RPMI8226 (cell line): ENCODE data around the gene ADGRE1.
"Not testable (repeated sequence)": the region's sequence is repeated elsewhere in the genome, so short reads cannot be mapped to it uniquely, and the experiment has no call there.

Experiments
- DNase-seq: peaks from one replicate; pipeline ENCODE4 v3.0.0-alpha.2; 2015

ADGRE1 gene, protein sequence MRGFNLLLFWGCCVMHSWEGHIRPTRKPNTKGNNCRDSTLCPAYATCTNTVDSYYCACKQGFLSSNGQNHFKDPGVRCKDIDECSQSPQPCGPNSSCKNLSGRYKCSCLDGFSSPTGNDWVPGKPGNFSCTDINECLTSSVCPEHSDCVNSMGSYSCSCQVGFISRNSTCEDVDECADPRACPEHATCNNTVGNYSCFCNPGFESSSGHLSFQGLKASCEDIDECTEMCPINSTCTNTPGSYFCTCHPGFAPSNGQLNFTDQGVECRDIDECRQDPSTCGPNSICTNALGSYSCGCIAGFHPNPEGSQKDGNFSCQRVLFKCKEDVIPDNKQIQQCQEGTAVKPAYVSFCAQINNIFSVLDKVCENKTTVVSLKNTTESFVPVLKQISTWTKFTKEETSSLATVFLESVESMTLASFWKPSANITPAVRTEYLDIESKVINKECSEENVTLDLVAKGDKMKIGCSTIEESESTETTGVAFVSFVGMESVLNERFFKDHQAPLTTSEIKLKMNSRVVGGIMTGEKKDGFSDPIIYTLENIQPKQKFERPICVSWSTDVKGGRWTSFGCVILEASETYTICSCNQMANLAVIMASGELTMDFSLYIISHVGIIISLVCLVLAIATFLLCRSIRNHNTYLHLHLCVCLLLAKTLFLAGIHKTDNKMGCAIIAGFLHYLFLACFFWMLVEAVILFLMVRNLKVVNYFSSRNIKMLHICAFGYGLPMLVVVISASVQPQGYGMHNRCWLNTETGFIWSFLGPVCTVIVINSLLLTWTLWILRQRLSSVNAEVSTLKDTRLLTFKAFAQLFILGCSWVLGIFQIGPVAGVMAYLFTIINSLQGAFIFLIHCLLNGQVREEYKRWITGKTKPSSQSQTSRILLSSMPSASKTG

DNA sequence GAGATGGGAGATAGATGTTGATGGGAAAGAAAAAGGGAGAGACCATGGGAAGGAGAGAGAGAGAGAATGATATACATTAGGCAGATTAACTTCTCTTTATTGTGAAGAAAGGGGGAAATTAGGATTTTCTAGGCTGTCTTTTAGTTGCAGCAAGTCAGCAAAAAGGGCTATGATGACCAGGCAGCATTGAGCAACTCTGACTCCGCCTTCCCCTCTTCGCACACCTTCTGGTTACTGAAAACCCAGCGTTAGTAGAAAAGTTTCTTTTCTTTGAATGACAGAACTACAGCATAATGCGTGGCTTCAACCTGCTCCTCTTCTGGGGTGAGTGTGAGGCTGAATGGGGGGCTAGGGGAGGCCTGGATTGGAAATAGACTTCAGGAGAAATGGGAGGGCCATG, at the start of gene ADGRE1:
ADGRE1 (plus strand) TSS at position 264 of the 400 bp plus-strand sequence; CDS start at position 294, 30 bp downstream.
- DNase-seq = peak; percentile 48

DNA sequence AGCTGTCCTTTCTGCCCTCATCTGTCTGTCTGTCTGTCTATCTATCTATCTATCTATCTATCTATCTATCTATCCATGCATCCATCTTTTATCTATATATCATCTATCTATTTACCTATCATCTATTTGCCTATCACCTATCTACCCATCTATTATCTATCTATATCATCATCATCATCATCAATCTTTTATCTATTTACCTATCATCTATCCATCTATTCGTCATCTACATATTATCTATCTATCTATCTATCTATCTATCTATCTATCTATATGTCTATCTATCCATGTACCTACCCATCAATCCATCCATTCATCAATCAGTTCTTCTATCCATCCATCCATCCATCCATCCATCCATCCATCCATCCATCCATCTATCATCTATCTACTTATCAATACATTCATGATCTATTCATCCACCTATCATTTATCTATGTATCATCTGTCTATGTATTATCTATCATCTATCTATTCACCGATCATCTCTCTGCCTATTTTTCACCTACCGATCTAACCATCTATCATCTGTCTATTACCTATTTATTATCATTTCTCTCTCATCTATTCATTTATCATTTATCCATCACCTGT, 49.2 kb upstream of the ADGRE1 start:
- DNase-seq = no peak

DNA sequence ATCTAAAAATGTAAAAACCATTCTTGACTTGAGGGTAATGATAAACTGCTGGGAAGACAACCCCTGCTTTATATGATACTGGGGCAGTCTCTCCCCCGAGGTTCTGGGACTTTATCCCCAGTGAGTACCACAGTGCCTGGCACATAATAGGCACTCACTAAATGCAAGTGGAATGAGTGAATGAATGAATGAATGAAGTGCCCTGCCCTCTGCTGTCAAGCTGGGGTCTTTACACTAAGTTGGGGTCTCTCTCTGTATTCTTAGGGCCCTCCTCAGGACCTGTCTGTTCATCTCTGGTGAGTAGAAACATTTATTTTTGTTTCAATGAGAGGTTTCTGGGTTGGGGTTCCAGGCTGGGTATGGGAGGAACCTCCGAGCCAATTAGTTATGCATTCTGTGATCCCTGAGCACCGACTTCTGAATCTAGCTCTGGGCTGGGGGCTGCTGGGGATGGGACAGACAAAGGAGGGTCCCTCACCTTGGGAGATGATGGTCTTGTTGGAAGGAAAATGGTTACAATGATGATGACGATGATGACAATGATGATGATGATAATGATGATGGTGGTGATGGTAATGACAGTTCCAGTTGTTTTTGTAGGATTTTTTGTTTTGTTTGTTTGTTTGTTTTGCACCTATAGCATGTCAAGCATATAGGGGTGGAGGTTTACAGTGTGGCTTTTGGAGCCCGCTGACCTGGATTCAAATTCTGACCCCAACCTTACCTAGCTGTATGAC, 44.3 kb upstream of the ADGRE1 start:
- DNase-seq = no peak

DNA sequence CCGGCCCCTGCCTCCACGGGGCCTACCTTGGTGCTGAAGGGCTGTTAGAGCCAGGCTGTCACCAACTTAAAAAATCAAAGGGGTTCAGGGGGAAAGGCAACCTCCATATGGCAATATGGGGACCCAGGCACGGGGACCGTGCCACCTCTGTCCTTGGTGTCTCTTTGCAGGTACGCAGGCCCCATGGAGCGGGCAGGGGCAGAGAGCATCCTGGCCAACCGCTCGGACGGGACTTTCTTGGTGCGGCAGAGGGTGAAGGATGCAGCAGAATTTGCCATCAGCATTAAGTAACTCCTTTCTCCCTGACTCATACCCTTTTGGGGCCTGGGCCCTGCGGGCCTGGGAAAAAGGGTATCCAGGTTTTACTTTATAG, 39.6 kb upstream of the ADGRE1 start:
- DNase-seq = no peak

DNA sequence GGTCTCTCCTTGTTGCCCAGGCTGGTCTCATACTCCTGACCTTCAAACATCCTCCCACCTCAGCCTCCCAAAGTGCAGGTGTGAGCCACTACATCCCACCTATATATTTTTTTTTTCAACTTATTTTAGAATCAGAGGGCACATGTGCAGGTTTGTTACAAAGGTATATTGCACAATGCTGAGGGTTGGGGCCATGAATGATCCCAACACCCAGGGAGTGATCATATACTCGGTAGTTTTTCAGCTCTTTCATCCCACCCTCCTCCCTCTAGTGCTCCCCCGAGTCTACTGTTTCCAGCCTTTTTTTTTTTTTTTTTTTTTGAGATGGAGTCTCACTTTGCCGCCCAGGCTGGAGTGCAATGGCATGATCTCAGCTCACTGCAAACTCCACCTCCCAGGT, 38.4 kb upstream of the ADGRE1 start:
- no peak for DNase-seq

DNA sequence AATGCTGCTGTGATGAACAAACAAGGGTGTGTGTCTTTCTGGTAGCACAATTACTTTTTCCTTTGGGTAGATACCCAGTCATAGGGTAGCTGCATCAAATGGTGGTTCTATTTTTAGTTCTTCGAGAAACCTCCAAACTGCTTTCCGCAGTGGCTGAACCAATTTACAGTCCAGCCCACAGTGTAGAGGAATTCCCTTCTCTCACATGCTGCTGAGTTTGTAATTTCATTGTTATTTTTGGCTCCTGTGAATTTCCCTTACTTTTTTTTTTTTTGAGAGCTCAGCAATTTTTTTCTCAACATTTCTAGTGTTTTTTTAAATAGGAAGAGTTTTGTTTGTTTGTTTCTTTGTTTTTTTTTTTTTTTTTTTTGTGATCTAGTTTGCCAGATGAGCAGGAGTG, 37.5 kb upstream of the ADGRE1 start:
- peak; percentile 86 for DNase-seq

DNA sequence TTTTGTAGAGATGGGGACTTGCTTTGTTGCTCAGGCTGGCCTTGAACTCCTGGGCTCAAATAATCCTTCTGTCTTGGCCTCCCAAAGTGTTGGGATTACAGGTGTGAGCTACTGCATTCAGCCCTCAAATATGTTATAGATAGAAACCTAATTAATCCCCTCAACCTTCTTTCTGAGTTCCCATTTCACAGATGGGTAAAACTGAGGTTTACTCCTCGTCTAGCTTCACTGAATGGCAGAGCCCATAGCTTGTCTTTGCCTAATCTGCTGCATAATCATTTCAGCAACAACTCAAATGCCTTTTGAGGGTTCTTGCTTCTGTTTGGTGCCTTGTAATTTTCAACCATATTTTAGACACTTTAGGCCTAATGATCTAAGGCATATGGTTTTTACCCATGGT, 36.0 kb upstream of the ADGRE1 start:
- no peak for DNase-seq

DNA sequence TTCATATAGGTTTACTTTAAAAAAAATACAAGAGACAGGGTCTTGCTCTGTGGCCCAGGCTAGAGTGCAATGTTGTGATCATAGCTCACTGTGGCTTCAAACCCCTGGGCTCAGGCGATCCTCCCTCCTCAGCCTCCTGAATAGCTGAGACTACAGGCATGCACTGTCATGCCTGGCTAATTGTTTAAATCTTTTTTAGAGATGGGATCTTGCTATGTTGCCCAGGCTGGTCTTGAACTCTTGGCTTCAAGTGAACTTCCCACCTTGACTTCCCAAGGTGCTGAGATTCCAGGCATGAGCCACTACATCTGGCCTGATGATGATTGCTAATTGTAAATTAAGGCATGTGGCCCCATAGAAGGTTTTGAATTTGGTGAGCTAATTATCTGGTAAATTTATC, 35.4 kb upstream of the ADGRE1 start:
- DNase-seq = no peak

DNA sequence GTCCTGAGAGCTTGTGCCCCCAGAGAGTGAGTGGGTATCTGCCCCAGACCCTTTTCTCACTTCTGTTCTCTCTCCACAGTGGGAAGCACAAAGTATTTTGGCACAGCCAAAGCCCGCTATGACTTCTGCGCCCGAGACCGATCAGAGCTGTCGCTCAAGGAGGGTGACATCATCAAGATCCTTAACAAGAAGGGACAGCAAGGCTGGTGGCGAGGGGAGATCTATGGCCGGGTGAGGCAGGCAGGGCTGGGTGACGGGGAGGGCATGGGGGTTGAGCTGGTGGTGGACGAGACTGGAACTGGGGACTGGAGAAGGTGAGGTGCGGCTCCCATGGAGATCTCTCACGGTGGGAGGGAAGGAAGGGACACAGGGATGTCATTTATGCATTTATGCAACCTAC, 33.5 kb upstream of the ADGRE1 start:
- DNase-seq = no peak

DNA sequence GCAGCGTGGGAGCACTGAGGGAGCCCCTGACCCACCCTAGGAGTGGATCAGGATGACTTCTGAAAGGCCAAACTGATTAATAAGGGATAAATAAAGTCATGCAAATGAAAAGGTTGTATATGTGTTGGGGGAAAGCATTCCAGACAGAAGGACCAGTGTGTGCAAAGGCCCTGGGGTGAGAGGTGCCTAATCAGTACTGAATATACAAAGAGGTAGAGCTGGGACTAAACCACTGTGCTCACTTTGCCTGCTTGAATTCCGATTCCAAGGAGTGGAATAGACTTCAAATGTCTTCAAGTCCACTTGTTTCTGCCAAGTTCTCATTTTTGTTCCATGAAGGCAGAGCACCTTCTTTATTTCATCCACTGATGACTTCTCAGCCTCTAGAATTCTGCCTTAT, 32.6 kb upstream of the ADGRE1 start:
- DNase-seq = no peak

DNA sequence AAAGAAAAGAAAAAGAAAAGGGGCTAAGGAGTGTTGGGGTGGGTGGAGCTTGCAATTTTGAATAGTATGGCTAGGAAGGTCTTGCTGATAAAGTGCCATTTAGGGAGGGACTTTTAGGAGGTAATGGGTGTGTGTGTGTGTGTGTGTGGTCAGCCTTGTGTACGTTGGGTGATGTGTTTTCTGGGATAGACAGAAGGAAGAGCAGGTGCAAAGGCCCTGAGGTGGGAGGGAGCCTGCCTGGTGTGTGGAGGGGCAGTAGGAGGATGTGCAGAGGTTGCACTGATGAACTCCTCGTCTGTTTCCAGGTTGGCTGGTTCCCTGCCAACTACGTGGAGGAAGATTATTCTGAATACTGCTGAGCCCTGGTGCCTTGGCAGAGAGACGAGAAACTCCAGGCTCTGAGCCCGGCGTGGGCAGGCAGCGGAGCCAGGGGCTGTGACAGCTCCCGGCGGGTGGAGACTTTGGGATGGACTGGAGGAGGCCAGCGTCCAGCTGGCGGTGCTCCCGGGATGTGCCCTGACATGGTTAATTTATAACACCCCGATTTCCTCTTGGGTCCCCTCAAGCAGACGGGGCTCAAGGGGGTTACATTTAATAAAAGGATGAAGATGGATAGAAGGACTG, 30.5 kb upstream of the ADGRE1 start:
- no peak for DNase-seq

DNA sequence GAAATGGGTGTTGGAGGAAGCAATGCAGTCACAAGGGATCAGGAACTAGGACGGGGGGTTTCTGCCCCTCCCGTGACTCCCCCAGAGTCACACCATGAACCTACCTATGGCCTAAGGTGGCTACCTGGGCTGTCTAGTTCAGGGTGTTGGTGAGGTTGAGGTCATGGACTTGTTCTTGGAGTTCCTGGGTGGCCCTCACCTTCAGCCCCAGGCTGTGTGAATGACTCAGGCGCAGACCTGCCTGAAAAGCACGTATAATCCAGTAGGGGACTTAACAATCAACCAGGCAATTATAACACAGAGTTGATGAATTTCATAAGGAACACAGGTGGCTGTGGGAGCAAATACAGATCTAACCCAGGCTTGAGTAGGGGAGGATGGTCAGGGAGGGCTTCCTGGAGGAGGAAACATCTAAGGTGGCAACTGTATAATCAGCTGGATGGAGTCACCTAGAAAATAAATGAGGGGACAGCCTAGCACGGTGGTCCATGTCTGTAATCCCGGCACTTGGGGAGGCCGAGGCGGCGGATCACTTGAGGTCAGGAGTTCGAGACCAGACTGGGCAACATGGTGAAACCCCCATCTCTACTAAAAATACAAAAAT, 25.6 kb upstream of the ADGRE1 start:
- DNase-seq = no peak

DNA sequence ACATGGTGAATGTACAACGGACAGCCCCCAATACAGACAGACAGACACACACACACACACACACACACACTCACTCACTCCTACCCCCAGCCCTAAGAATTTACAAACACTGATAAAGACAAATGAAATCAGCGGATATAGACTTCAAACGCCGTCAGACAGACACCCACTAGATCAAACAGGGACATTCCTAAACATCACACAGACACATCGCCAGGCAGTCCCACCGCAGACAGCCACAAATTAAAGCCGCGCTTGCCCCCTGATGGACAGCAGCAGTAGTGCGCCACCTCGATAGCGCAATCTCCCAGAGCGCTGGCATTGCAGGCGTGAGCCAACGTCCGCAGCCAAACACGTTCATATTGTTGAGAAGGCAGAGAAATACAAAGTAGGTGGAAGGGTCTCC, 24.7 kb upstream of the ADGRE1 start:
- peak; percentile 89 for DNase-seq

DNA sequence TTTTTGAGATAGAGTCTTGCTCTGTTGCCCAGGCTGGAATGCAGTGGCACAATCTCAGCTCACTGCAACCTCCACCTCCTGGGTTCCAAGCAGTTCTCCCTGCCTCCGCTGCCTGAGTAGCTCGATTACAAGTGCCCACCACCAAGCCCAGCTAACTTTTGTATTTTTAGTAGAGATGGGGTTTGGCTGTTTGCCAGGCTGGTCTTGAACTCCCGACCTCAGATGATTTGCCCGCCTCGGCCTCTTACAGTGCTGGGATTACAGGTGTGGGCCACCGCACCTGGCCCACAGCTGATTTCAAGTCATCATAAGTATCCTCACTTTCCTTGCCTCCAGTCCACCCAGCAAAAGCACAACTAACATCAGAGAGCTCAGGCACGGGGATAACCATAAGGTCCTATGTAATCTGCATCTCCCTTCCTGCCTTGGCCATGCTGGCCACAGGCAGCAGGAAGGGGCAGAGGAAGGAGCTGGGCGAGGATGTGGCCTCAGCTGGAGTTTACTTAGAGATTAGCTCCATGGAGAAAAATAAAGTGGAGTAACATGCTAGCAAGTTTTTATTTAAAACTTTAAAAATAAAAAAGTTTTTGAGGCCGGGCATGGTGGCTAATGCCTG, 22.9 kb upstream of the ADGRE1 start:
- DNase-seq = peak; percentile 93

DNA sequence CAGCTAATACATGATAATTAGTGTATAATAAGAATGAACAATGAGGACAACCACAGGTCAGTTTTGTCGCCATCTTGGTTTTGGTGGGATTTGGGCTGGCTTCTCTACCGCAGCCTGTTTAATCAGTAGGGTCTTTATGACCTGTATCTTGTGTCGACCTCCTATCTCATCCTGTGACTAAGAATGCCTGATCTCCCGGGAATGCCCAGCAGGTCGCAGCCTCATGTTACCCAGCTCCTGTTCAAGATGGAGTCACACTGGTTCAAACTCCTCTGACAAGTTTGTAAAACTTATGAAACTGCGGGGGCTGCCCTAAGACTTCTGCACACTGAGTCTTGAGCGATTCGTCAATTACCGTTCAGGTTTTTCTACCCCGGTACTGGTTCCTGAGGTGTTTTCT, 21.5 kb upstream of the ADGRE1 start:
- DNase-seq = no peak

DNA sequence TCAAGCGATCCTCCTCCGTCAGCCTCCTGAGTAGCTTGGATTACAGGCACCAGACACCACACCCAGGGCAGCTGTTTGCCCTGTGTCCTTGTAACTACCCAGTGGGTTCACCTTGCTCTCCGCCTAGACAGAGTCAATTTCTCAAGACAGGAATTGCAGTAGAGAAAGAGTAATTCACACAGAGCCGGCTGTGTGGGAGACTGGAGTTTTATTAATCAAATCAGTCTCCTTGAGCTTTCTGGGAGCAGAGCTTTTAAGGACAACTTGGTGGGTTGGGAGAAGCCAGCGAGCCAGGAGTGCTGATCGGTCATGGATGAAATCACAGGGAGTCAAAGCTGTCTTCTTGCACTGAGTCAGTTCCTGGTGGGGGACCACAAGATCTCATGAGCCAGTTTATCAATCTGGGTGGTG, 20.6 kb upstream of the ADGRE1 start:
- no peak for DNase-seq

DNA sequence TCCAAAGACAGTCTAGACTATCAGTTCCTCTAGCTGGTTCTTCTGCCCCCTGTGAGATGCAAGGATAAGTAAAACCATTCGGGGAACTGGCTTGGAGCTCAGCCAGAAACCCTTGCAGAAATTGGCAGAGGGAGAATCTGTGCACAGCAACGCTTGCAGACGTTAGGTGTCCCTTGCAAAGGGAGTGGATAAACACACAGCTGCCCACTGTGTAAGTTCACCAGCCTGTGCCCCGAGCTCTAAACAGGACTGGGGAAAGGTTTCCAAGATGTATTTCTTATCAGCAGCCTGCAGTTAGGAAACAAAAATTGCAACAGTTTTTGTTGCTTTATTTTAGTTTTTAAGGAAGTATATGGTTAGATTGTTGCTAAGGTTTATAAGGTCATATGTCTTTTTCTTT, 19.0 kb upstream of the ADGRE1 start:
- DNase-seq = peak; percentile 90

DNA sequence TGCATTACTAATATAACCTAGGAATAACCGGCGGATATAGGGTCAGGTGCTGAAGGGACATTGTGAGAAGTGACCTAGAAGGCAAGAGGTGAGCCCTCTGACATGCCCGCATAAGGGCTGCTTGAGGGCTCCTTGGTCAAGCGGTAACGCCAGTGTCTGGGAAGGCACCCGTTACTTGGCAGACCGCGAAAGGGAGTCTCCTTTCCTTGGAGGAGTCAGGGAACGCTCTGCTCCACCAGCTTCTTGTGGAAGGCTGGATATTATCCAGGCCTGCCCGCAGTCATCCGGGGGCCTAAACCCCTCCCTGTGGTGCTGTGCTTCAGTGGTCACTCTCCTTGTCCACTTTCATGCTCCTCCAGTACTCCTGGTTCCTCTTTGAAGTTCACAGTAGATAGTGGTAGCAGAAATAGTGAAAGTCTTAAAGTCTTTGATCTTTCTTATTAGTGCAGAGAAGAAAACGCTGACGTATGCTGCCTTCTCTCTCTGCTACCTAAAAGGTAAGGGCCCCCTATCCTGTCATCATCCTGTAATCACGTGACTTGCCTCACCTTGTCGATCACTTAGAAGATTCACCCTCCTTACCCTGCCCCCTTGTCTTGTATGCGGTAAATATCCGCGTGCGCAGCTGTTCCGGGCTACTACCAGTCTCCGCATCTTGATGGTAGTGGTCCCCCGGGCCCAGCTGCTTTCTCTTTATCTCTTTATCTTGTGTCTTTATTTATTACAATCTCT, 18.1 kb upstream of the ADGRE1 start:
- DNase-seq = not testable (repeated sequence)

DNA sequence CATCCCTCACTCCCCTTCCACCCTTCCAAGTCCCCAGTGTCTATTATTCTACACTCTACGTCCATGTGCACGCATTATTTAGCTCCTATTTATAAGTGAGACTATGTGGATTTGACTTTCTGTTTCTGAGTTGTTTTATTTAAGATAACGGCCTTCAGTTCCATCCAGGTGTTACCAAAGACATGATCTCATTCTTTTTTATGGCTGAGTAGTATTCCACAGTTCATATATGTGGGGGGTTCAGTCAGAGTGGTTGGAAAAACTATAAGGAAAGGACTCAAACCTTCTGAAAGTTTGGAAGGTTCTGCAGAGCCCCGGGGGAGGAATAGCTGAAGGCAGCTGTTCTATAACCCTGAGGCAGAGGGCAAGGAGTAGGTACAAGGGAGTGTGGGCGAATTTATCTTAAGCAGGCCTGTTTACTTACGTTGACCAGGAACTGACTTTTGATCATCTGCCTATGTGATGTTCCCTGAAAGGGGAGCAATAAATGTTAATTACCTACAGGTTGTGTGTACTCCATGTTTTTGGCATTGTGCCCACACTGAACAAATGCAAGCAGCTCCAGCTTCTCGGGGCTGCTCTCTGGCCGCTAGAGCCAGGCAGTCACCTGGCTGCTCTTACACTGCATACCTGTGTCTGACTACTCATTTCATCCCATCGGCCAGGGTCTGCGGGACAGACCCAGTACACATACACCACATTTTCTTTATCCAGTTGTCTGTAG, 13.5 kb upstream of the ADGRE1 start:
- peak; percentile 30 for DNase-seq

DNA sequence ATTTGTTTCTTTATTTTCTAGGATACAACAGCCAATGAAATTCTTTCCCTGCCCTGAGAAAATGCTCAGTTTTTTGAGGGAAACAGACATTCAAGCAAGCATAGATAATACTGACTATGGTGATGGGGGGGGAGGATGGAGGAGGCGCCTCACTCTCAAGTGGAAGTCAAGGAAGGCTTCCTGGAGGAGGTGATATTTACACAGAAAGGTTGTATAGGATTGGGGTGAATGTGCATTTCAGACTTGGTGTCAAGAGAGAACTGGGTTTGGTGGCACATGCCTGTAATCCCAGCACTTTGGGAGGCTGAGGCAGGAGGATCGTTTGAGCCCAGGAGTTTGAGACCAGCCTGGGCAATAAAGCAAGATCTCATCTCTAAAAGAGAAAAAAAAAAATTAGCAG, 12.2 kb upstream of the ADGRE1 start:
- no peak for DNase-seq
